Naive thymus-derived CD8-positive, alpha-beta T cell (primary cell): ENCODE data around the gene NSL1. TPM values are rescaled to one million over a fixed set of nuclear protein-coding genes. Genes with fewer than 3 reads are reported as not detected.
"Not testable (repeated sequence)": the region's sequence is repeated elsewhere in the genome, so short reads cannot be mapped to it uniquely, and the experiment has no call there.

Experiments used
- ATAC-seq, 2 donors: fragments of 150-1000 bp; cut with Tn5 transposase in 1 of 2; sonication (Bioruptor Pico), chemical (Tn5 transposase) in 1 of 2; 1 replicate in 1 of 2; 2 replicates in 1 of 2; pipeline ENCODE4 v1.10.0; 2021; ENCODE audit warnings: mild to moderate bottlenecking in 2 of 2, moderate library complexity in 2 of 2
- POLR2A ChIA-PET: fragments of 350-600 bp; sonication (Branson Sonifier 250); formaldehyde crosslinking; loops from one replicate; lab custom pipeline; 2021; ENCODE audit warnings: antibody characterized with exemption; lab: Charles Lee
- DNase-seq, 10 donors: peaks; one replicate each; pipeline versions ENCODE4 v3.0.0 to v3.0.0-alpha.2; 2020 to 2022
- H3K27ac Mint-ChIP-seq, 10 donors: one replicate each; pipeline ENCODE4 v1.8.0; 2020 to 2022; ENCODE audit warnings: mild to moderate bottlenecking in 10 of 10, mixed read lengths in 10 of 10, moderate library complexity in 4 of 10, inconsistent platforms in 1 of 10
- H3K27me3 Mint-ChIP-seq, 5 donors: one replicate each; pipeline ENCODE4 v1.8.0; 2021 to 2022; ENCODE audit warnings: mixed read lengths in 5 of 5
- H3K36me3 Mint-ChIP-seq, 3 donors: one replicate each; pipeline ENCODE4 v1.8.0; 2020 to 2022; ENCODE audit warnings: mixed read lengths in 3 of 3, mild to moderate bottlenecking in 2 of 3, inconsistent platforms in 1 of 3
- H3K4me1 Mint-ChIP-seq, 4 donors: one replicate each; pipeline ENCODE4 v1.8.0; 2021 to 2022; ENCODE audit warnings: mixed read lengths in 4 of 4
- H3K4me3 Mint-ChIP-seq, 10 donors: one replicate each; pipeline ENCODE4 v1.8.0; 2020 to 2022; ENCODE audit warnings: mild to moderate bottlenecking in 10 of 10, mixed read lengths in 10 of 10, moderate library complexity in 6 of 10, inconsistent platforms in 1 of 10
- H3K9me3 Mint-ChIP-seq, 9 donors: one replicate each; pipeline ENCODE4 v1.8.0; 2020 to 2022; ENCODE audit warnings: mixed read lengths in 9 of 9, mild to moderate bottlenecking in 3 of 9, inconsistent platforms in 1 of 9, moderate library complexity in 1 of 9
- polyA plus RNA-seq, 3 donors: library from polyadenylated mRNA; unstranded; fragments of 300-500 nt; fragmentation: Illumina TruSeq; gene quantifications; one replicate each; pipeline ENCODE4 v1.2.3, GENCODE V29; 2021
- total RNA-seq, 8 experiments: library from RNA in 2 of 8; stranded (reverse) in 2 of 8; gene quantifications; one replicate each; pipeline ENCODE4 v1.2.3 and lab custom pipeline; 2021 to 2026

Gene NSL1, protein sequence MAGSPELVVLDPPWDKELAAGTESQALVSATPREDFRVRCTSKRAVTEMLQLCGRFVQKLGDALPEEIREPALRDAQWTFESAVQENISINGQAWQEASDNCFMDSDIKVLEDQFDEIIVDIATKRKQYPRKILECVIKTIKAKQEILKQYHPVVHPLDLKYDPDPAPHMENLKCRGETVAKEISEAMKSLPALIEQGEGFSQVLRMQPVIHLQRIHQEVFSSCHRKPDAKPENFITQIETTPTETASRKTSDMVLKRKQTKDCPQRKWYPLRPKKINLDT
- total RNA-seq (10 to 100 TPM; 38.1 to 41.0 TPM), polyA plus RNA-seq (10 to 100 TPM; 54.8 to 74.2 (median 65.3) TPM), total RNA-seq (lab: John Stamatoyannopoulos, UW) (26.1 to 60.2 (median 42.2) reads per million in 6 experiments)

GRCh38 chr1:212791676-212792395, at the start of gene NSL1, which contains the start of gene TATDN3:
NSL1 (minus strand) TSS chr1:212791777; CDS start chr1:212791763, 14 bp downstream.
TATDN3 (plus strand) TSS chr1:212791894; CDS start chr1:212791922, 28 bp downstream.
- Mint-ChIP-seq H3K4me3 (peak within 1 kb of the TSS; percentile 88 to 99 (median 96)), H3K4me1 (peaks cover 22 to 59% (median 34%) of the 10 kb centered on the region in 4 donors)
- POLR2A ChIA-PET: interaction anchor here (0.6 to 2.1 kb wide), 10 partner anchors 15 to 1056 kb away, joined by 3 to 11 read pairs (median 4); partner anchors contain the start of genes ANGEL2, FLVCR1 and RPS6KC1

GRCh38 chr1:212838145-212838544, 46.6 kb upstream of the NSL1 start:
- no peak overlapping the region for H3K4me3 Mint-ChIP-seq
- no peaks in the 10 kb centered on the region for H3K36me3 Mint-ChIP-seq
- DNase-seq (no peak), ATAC-seq (no peak)
- no peaks in the 10 kb centered on the region for H3K9me3 Mint-ChIP-seq
- H3K4me1 Mint-ChIP-seq: peaks cover 0 to 7% (median 0%) of the 10 kb centered on the region in 4 donors
- POLR2A ChIA-PET: no interaction called here
- H3K27me3 Mint-ChIP-seq: no peaks in the 10 kb centered on the region
- H3K27ac Mint-ChIP-seq: no peak overlapping the region

More at GRCh38 chr1:212791676-212792395, at the start of gene NSL1, which contains the start of gene TATDN3:
- DNase-seq: peak; percentile 81 to 99 (median 93)
- peak; percentile 87 for ATAC-seq
- H3K9me3 Mint-ChIP-seq: no peaks in the 10 kb centered on the region
- H3K27me3 Mint-ChIP-seq: peaks cover 0 to 1% (median 0%) of the 10 kb centered on the region in 5 donors
- H3K27ac Mint-ChIP-seq: peak within 1 kb of the TSS; percentile 81 to 98 (median 95)
- H3K36me3 Mint-ChIP-seq: peaks cover 0 to 11% (median 3%) of the 10 kb centered on the region in 3 donors

DNA sequence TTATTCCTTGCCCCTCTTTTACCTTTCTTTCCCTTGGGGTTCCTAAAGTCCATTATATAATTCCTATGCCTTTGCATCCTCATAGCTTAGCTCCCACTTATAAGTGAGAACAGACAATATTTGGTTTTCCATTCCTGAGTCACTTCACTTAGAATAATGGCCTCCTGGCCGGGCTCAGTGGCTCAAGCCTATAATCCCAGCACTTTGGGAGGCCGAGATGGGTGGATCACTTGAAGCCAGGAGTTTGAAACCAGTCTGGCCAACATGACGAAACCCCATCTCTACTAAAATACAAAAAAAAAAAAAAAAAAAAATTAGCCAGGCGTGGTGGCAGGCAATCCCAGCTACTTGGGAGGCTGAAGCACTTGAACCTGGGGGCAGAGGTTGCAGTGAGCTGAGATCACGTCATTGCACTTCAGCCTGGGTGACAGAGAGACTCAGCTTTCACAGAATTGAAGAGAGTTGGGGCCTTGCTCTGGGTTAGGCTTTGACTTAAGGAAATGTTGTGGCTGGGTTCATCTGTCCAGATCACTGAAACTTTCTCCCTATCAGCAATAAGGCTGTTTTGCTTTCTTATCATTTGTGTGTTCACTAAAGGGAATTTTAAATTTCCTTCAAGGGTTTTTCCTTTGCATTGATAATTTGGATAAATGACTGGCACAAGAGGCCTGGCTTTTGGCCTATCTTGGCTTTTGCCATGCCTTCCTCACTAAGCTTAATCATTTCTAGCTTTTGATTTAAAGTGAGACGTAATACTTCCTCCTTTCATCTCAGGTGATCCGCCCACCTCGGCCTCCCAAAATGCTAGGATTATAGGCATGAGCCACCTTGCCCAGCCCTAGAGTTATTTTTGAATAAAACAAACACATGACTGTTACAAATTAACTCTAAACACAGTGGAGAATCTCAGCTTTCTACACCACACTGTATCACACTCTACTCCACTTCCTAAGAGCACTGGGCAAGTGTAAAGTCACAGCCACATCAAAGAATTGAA, 41.9 kb upstream of the NSL1 start:
- DNase-seq, H3K9me3 Mint-ChIP-seq, H3K4me3 Mint-ChIP-seq, POLR2A ChIA-PET, H3K27me3 Mint-ChIP-seq, ATAC-seq, H3K36me3 Mint-ChIP-seq: not testable (repeated sequence)
- Mint-ChIP-seq H3K27ac (peak overlapping the region in 1 of 10 donors; percentile 31), H3K4me1 (peaks cover 0 to 11% (median under 1%) of the 10 kb centered on the region in 4 donors)

DNA sequence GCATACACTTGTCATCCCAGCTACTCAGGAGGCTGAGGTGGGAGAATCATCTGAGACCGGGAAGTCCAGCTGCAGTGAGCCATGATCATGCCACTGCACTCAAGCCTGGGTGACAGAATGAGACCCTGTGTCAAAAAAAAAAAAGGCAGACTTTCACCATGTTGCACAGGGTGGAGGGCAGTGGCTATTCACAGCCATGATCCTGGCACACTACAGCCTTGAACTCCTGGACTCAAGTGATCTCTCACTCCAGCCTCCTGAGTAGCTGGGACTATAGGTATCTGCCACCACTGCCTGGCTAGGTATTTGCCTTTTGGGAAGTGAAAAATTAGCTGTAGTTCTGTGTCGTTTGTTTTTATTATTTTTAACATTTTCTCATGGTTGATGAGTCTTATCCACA, 36.8 kb upstream of the NSL1 start:
- no peak overlapping the region for H3K4me3 Mint-ChIP-seq
- H3K36me3 Mint-ChIP-seq: peaks cover 6 to 23% (median 18%) of the 10 kb centered on the region in 3 donors
- POLR2A ChIA-PET: no interaction called here
- no peak overlapping the region for H3K27ac Mint-ChIP-seq
- ATAC-seq: no peak
- H3K27me3 Mint-ChIP-seq: peaks cover 0 to 3% (median 0%) of the 10 kb centered on the region in 5 donors
- H3K9me3 Mint-ChIP-seq: peaks cover 0 to 37% (median 26%) of the 10 kb centered on the region in 9 donors
- no peak for DNase-seq
- peaks cover 0 to 4% (median 2%) of the 10 kb centered on the region in 4 donors for H3K4me1 Mint-ChIP-seq

- Mint-ChIP-seq H3K27me3 (peaks cover 0 to 3% (median 0%) of the 10 kb centered on the region in 5 donors), H3K36me3 (peaks cover 6 to 23% (median 18%) of the 10 kb centered on the region in 3 donors), H3K9me3 (peaks cover 0 to 37% (median 27%) of the 10 kb centered on the region in 9 donors), H3K4me1 (peaks cover 0 to 4% (median 2%) of the 10 kb centered on the region in 4 donors), H3K4me3 (no peak overlapping the region), H3K27ac (no peak overlapping the region)
- ATAC-seq (no peak), DNase-seq (no peak)
- POLR2A ChIA-PET: no interaction called here
These were observed 36.3 kb upstream of the NSL1 start for GRCh38 chr1:212827831-212828278.

DNA sequence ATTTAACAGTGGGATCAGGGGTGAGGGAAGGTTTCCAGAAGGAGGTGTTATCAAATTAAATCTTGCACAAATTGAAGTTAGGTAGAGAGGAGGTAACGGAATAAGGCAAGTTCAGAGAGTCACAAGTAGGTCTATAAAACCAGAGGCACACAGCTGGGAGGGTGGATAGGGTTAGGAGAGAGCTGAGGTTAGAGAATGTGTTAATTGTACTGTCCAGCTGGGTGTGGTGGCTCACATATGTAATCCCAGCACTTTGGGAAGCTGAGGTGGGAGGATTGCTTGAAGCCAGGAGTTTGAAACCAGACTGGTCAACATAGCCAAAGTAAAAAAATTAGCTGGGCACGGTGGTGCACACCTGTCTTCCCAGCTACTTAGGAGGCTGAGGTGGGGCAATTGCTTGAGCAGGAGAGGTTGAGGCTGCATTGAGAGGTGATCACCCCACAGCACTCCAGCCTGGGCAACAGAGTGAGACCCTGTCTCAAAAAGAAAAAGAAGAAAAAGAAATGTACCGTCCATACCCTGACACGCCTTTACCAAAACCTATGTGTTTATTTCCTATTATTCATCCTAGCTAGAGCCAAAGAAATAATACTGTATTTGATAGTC, 35.7 kb upstream of the NSL1 start:
- H3K4me3 Mint-ChIP-seq: no peak overlapping the region
- ATAC-seq (no peak), DNase-seq (no peak)
- H3K27me3 Mint-ChIP-seq: peaks cover 0 to 3% (median 0%) of the 10 kb centered on the region in 5 donors
- no peak overlapping the region for H3K27ac Mint-ChIP-seq
- peaks cover 6 to 23% (median 18%) of the 10 kb centered on the region in 3 donors for H3K36me3 Mint-ChIP-seq
- peaks cover 0 to 4% (median 2%) of the 10 kb centered on the region in 4 donors for H3K4me1 Mint-ChIP-seq
- H3K9me3 Mint-ChIP-seq: peaks cover 0 to 37% (median 27%) of the 10 kb centered on the region in 9 donors
- POLR2A ChIA-PET: no interaction called here

DNA sequence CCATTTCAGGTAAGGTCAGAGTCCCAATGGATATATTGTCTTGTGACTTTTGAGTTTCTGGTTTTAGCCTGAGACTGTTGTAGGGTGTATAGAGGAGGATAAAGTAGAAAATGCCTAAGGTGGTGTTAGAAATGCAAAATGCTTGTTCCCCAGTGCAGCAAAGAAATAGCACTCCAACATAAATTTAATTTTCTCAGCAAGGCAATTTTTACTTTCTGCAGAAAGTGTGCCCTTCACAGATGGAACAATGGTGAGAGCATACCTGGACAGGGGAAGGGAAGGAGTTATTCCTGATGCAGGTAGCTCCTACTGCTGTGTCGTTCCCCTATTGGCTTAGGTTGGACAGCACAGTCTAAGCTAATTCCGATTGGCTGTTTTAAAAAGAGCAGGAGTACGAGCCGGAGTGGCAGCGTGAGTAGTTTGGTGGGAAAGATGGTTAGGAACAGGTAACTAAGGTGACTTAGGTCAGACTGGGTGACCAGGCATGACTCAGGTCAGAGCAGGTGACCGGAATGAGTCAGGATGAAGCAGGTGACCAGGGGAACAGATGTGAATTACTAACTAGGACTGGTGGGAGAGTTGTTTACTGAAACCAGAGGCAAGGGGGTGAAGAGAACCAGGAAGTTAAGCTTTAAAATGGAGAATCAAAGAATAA, 34.3 kb upstream of the NSL1 start:
- peaks cover 6 to 23% (median 18%) of the 10 kb centered on the region in 3 donors for H3K36me3 Mint-ChIP-seq
- H3K9me3 Mint-ChIP-seq: peaks cover 0 to 37% (median 27%) of the 10 kb centered on the region in 9 donors
- H3K4me3 Mint-ChIP-seq: no peak overlapping the region
- DNase-seq: no peak
- no peak for ATAC-seq
- POLR2A ChIA-PET: no interaction called here
- no peak overlapping the region for H3K27ac Mint-ChIP-seq
- H3K4me1 Mint-ChIP-seq: peaks cover 0 to 1% (median 0%) of the 10 kb centered on the region in 4 donors
- peaks cover 0 to 2% (median 0%) of the 10 kb centered on the region in 5 donors for H3K27me3 Mint-ChIP-seq

DNA sequence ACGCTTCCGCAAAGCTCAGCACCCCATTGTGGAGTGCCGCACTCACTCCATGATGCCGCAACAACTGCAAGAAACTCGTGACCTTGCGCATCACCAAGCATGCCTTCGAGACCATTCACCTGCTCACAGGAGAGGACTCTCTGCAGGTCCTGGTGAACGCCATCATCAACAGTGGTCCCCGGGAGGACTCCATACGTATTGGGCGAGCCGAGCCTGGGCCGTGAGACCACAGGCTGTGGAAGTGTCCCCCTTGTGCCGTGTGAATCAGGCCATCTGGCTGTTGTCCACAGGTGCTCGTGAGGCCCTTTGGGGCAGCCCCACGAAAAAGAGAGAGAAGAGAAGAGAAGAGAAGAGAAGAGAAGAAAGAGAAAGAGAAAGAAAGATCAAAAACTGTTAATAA, 32.6 kb upstream of the NSL1 start:
- Mint-ChIP-seq H3K27me3 (peaks cover 0 to 4% (median 1%) of the 10 kb centered on the region in 5 donors), H3K4me3 (no peak overlapping the region), H3K4me1 (peaks cover 0 to 11% (median 5%) of the 10 kb centered on the region in 4 donors), H3K27ac (no peak overlapping the region), H3K9me3 (peaks cover 0 to 37% (median 27%) of the 10 kb centered on the region in 9 donors), H3K36me3 (peaks cover 6 to 23% (median 18%) of the 10 kb centered on the region in 3 donors)
- ATAC-seq (no peak), DNase-seq (no peak)
- POLR2A ChIA-PET: no interaction called here

DNA sequence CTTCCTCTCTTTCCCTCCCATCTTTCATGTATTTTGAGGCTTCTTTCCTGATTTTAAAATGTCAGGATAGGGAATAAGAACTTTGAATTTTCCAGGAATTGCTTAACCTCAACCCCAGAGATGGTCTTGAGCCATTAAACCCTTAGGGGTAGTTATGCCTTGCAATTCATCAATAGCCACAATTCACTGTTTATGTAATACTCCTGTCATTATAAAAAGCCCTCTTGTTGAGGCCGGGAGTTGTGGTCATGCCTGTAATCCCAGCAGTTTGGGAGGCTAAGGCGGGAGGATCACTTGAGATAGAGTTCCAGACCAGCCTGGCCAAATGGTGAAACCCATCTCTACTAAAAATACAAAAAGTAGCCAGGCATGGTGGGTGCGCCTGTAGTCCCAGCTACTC, 31.4 kb upstream of the NSL1 start:
- POLR2A ChIA-PET: no interaction called here
- DNase-seq (no peak), ATAC-seq (no peak)
- Mint-ChIP-seq H3K4me3 (no peak overlapping the region), H3K36me3 (peaks cover 6 to 23% (median 18%) of the 10 kb centered on the region in 3 donors), H3K27ac (no peak overlapping the region), H3K9me3 (peaks cover 0 to 37% (median 27%) of the 10 kb centered on the region in 9 donors), H3K27me3 (peaks cover 0 to 4% (median 1%) of the 10 kb centered on the region in 5 donors), H3K4me1 (peaks cover 0 to 13% (median 5%) of the 10 kb centered on the region in 4 donors)

- no peak overlapping the region for H3K27ac Mint-ChIP-seq
- no peak overlapping the region for H3K4me3 Mint-ChIP-seq
- no peak for DNase-seq
- H3K4me1 Mint-ChIP-seq: peaks cover 0 to 13% (median 5%) of the 10 kb centered on the region in 4 donors
- POLR2A ChIA-PET: no interaction called here
- H3K36me3 Mint-ChIP-seq: peaks cover 4 to 14% (median 12%) of the 10 kb centered on the region in 3 donors
- ATAC-seq: no peak
- peaks cover 0 to 21% (median 12%) of the 10 kb centered on the region in 9 donors for H3K9me3 Mint-ChIP-seq
- H3K27me3 Mint-ChIP-seq: peaks cover 0 to 4% (median 0%) of the 10 kb centered on the region in 5 donors
These were observed 29.4 kb upstream of the NSL1 start for GRCh38 chr1:212820969-212821368.

- Mint-ChIP-seq H3K4me1 (peaks cover 0 to 13% (median 5%) of the 10 kb centered on the region in 4 donors), H3K27ac (peak overlapping the region in 1 of 10 donors; percentile 8), H3K36me3 (peaks cover 8 to 10% (median 9%) of the 10 kb centered on the region in 3 donors), H3K4me3 (no peak overlapping the region), H3K9me3 (peaks cover 0 to 9% (median 6%) of the 10 kb centered on the region in 9 donors), H3K27me3 (peaks cover 0 to 4% (median 0%) of the 10 kb centered on the region in 5 donors)
- ATAC-seq (no peak), DNase-seq (no peak)
- POLR2A ChIA-PET: no interaction called here
These were observed 28.1 kb upstream of the NSL1 start for GRCh38 chr1:212819726-212820125.
